Endodermal cell (in vitro differentiated cells): Measurements from ENCODE around the gene VIM. TPM values are rescaled to one million over a fixed set of nuclear protein-coding genes. Genes with fewer than 3 reads are reported as not detected.

Experiments
- DNase-seq: peaks from one replicate; pipeline ENCODE4 v3.0.0-alpha.2; 2017
- H3K27ac ChIP-seq: 2 replicates; pipeline ENCODE4 v1.5.1; 2013; ENCODE audit warnings: mild to moderate bottlenecking, low read depth, low read length, moderate library complexity
- H3K27me3 ChIP-seq: 2 replicates; pipeline ENCODE4 v1.6.1; 2013; ENCODE audit warnings: mild to moderate bottlenecking, low read length, moderate library complexity; ENCODE audit not compliant: insufficient read depth, control insufficient read depth, poor library complexity, severe bottlenecking
- H3K36me3 ChIP-seq: 2 replicates; pipeline ENCODE4 v1.7.0; 2013; ENCODE audit warnings: mild to moderate bottlenecking, low read length, moderate library complexity; ENCODE audit not compliant: control insufficient read depth, insufficient read depth
- H3K4me1 ChIP-seq: one replicate; pipeline ENCODE4 v1.7.0; 2013; ENCODE audit warnings: low read length; ENCODE audit not compliant: control insufficient read depth, insufficient read depth
- H3K4me3 ChIP-seq: 2 replicates; pipeline ENCODE4 v1.5.1; 2013; ENCODE audit warnings: mild to moderate bottlenecking, low read length, moderate library complexity
- H3K9ac ChIP-seq: 2 replicates; pipeline ENCODE4 v1.6.1; 2013; ENCODE audit warnings: mild to moderate bottlenecking, low read length, moderate library complexity; ENCODE audit not compliant: poor library complexity, severe bottlenecking; ENCODE audit errors: extremely low read depth
- H3K9me3 ChIP-seq: 2 replicates; pipeline ENCODE4 v1.6.1; 2013; ENCODE audit warnings: mild to moderate bottlenecking, low read length, moderate library complexity; ENCODE audit not compliant: control insufficient read depth
- H3K27ac Mint-ChIP-seq: 2 replicates; pipeline ENCODE4 v1.8.0; 2020; ENCODE audit warnings: mixed read lengths
- H3K27me3 Mint-ChIP-seq: 2 replicates; pipeline ENCODE4 v1.8.0; 2021; ENCODE audit warnings: mild to moderate bottlenecking, mixed read lengths; ENCODE audit not compliant: insufficient read depth
- H3K36me3 Mint-ChIP-seq: 2 replicates; pipeline ENCODE4 v1.8.0; 2020; ENCODE audit warnings: low read depth, mixed read lengths
- H3K4me1 Mint-ChIP-seq: 2 replicates; pipeline ENCODE4 v1.8.0; 2020; ENCODE audit warnings: mixed read lengths
- H3K4me3 Mint-ChIP-seq: 2 replicates; pipeline ENCODE4 v1.8.0; 2020; ENCODE audit warnings: mild to moderate bottlenecking, moderate library complexity, mixed read lengths
- H3K9me3 Mint-ChIP-seq: 2 replicates; pipeline ENCODE4 v1.8.0; 2020; ENCODE audit warnings: mild to moderate bottlenecking, mixed read lengths
- CTCF ChIP-seq: fragments of 200-600 bp; sonication (generic); conservative IDR thresholded peaks from 2 replicates; pipeline ENCODE4 v1.5.0; 2021; ENCODE audit warnings: antibody characterized with exemption, mild to moderate bottlenecking
- WGBS, 2 experiments: methylation state at CpG; one replicate each; pipeline versions ENCODE4 v1.1.5 to v1.1.7; 2013; ENCODE audit warnings: missing lambda C conversion rate in 2 of 2, mixed read lengths in 1 of 2; ENCODE audit not compliant: insufficient coverage in 1 of 2, insufficient read length in 1 of 2; 5-methylcytosine and 5-hydroxymethylcytosine counted together
- total RNA-seq, 2 donors: library from RNA; stranded (reverse); fragmentation: NEBNext Ultra II Directional in 1 of 2; extraction: Animal tissue kit (Norgen Biotek cat#: 25700) in 1 of 2; gene quantifications; 2 replicates in 1 of 2; 3 replicates in 1 of 2; pipeline ENCODE4 v1.2.1, GENCODE V29; 2021

The VIM gene
- total RNA-seq, 2 donors from 2014 or later = 84.3 to 155 TPM

- Histone ChIP-seq H3K27me3 (no peaks in the 10 kb centered on the region), H3K36me3 (no peaks in the 10 kb centered on the region), H3K4me3 (no peak overlapping the region), H3K27ac (no peak overlapping the region), H3K9ac (no peak overlapping the region), H3K9me3 (no peaks in the 10 kb centered on the region), H3K4me1 (peaks cover 2% of the 10 kb centered on the region)
- H3K9me3 Mint-ChIP-seq = no peaks in the 10 kb centered on the region
- no peaks in the 10 kb centered on the region for H3K36me3 Mint-ChIP-seq
- no peak for TF ChIP-seq CTCF
- H3K27ac Mint-ChIP-seq = no peak overlapping the region
- DNase-seq = no peak
- peaks cover 5% of the 10 kb centered on the region for H3K27me3 Mint-ChIP-seq
- H3K4me3 Mint-ChIP-seq = no peak overlapping the region
- 92 to 96% methylated on average over 5 to 7 of the region's 7 CpGs for WGBS, 2 experiments
- H3K4me1 Mint-ChIP-seq = peaks cover 18% of the 10 kb centered on the region
Measured at GRCh38 chr10:17206210-17206709, 21.8 kb upstream of the VIM start.

- DNase-seq = no peak
- no peak overlapping the region for H3K27ac Mint-ChIP-seq
- peaks cover 18% of the 10 kb centered on the region for H3K4me1 Mint-ChIP-seq
- no peaks in the 10 kb centered on the region for H3K36me3 Mint-ChIP-seq
- Histone ChIP-seq H3K4me1 (peaks cover 6% of the 10 kb centered on the region), H3K4me3 (no peak overlapping the region), H3K36me3 (no peaks in the 10 kb centered on the region), H3K9ac (no peak overlapping the region), H3K27ac (no peak overlapping the region), H3K9me3 (no peaks in the 10 kb centered on the region), H3K27me3 (no peaks in the 10 kb centered on the region)
- peaks cover 5% of the 10 kb centered on the region for H3K27me3 Mint-ChIP-seq
- no peaks in the 10 kb centered on the region for H3K9me3 Mint-ChIP-seq
- no peak for TF ChIP-seq CTCF
- no peak overlapping the region for H3K4me3 Mint-ChIP-seq
Measured at GRCh38 chr10:17208476-17208875, 19.6 kb upstream of the VIM start.

- H3K27me3 ChIP-seq = no peaks in the 10 kb centered on the region
- H3K9ac ChIP-seq = no peak overlapping the region
- no peak overlapping the region for H3K4me3 ChIP-seq
- Mint-ChIP-seq H3K9me3 (no peaks in the 10 kb centered on the region), H3K27me3 (peaks cover 5% of the 10 kb centered on the region), H3K27ac (no peak overlapping the region), H3K4me3 (no peak overlapping the region), H3K36me3 (no peaks in the 10 kb centered on the region), H3K4me1 (peaks cover 18% of the 10 kb centered on the region)
- 91% methylated on average over 1 of the region's 1 CpG; no CpG with 5 or more reads in 1 of the 2 experiments for WGBS, 2 experiments
- no peak for DNase-seq
- no peak overlapping the region for H3K27ac ChIP-seq
- H3K9me3 ChIP-seq = no peaks in the 10 kb centered on the region
- TF ChIP-seq CTCF = no peak
- peaks cover 6% of the 10 kb centered on the region for H3K4me1 ChIP-seq
- no peaks in the 10 kb centered on the region for H3K36me3 ChIP-seq
Measured at GRCh38 chr10:17209302-17209701, 18.7 kb upstream of the VIM start.
